HG03139 (cell line): ENCODE measurements around the gene DUSP6.

Experiments
- ATAC-seq: cut with Tn5 transposase; IDR thresholded peaks from one replicate; pipeline ENCODE4 v1.9.1; 2021; ENCODE audit not compliant: unreplicated experiment

Gene DUSP6

DNA sequence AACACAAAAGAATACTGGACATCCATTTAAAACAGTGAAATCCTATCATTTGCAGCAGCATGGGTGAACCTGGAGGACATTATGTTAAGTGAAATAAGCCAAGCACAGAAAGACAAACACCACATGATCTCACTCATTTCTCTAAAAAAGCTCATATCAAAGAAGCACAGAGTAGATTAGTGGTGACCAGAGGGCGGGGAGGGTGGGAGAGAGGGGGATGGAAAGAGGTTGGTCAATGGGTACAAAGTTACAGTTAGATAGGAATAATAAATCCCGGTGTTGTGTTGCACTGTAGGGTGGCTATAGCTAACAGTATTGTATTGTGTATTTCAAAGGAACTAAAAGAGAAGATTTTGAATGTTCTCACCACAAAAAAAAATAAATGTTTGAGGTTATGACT is 52.4 kb downstream of the DUSP6 start:
- ATAC-seq = no peak

GRCh38 chr12:89299417-89299816 is 52.9 kb downstream of the DUSP6 start:
- no peak for ATAC-seq
